Heart left ventricle (tissue), 16 donors: ENCODE results near the gene ALDH1L1. TPM values are rescaled to one million over a fixed set of nuclear protein-coding genes. Genes with fewer than 3 reads are reported as not detected.
A peak's percentile ranks its signal among the peaks of the same experiment; 100 is the strongest.

Experiments
- ATAC-seq, 4 donors: fragments of 200-7000 bp; cut with Tn5 transposase; one replicate each; pipeline ENCODE4 v1.9.1; 2020 to 2022; ENCODE audit warnings: moderate library complexity in 4 of 4, mild to moderate bottlenecking in 3 of 4, moderate number of reproducible peaks in 1 of 4
- DNase-seq, 5 donors: peaks; one replicate each; pipeline ENCODE4 v3.0.0-alpha.2; 2020
- H3K27ac ChIP-seq, 12 donors: fragments of 200-600 bp; sonication (generic) in 4 of 12; one replicate each; pipeline versions ENCODE4 v1.5.0 to v1.8.0; 2016 to 2022; ENCODE audit warnings: mild to moderate bottlenecking in 2 of 12
- H3K27me3 ChIP-seq, 9 donors: fragments of 200-600 bp; sonication (generic) in 2 of 9; one replicate each; pipeline versions ENCODE4 v1.5.1 to v1.8.0; 2016 to 2022; ENCODE audit warnings: mild to moderate bottlenecking in 3 of 9
- H3K36me3 ChIP-seq, 9 donors: fragments of 200-600 bp; sonication (generic) in 2 of 9; one replicate each; pipeline versions ENCODE4 v1.5.0 to v1.8.0; 2018 to 2022; ENCODE audit warnings: mild to moderate bottlenecking in 2 of 9
- H3K4me1 ChIP-seq, 12 donors: fragments of 200-600 bp; sonication (generic) in 4 of 12; one replicate each; pipeline versions ENCODE4 v1.5.0 to v1.8.0; 2016 to 2022; ENCODE audit warnings: mild to moderate bottlenecking in 3 of 12
- H3K4me3 ChIP-seq, 12 donors: fragments of 200-600 bp; sonication (generic) in 4 of 12; one replicate each; pipeline versions ENCODE4 v1.5.0 to v1.8.0; 2017 to 2022; ENCODE audit warnings: mild to moderate bottlenecking in 9 of 12, moderate library complexity in 4 of 12
- H3K9me3 ChIP-seq, 12 donors: fragments of 200-600 bp; sonication (generic) in 4 of 12; one replicate each; pipeline versions ENCODE4 v1.5.0 to v1.8.0; 2016 to 2022; ENCODE audit warnings: mild to moderate bottlenecking in 1 of 12
- POLR2A ChIP-seq, 2 donors: fragments of 450-650 bp; IDR thresholded peaks; one replicate each; pipeline ENCODE4 v1.6.1; 2017; ENCODE audit warnings: antibody characterized with exemption in 2 of 2, mild to moderate bottlenecking in 2 of 2, moderate library complexity in 2 of 2
- WGBS, 4 donors: extraction: QIAGEN DNeasy Blood & Tissue Kit in 2 of 4; methylation state at CpG; one replicate each; pipeline versions ENCODE4 v1.1.5 to v1.1.7; 2013 to 2018; 5-methylcytosine and 5-hydroxymethylcytosine counted together
- intact Hi-C, 10 donors: fragments of 100-400 bp; cut with DNase I; formaldehyde crosslinking; loops; one replicate each; pipeline versions ENCODE4 v1.11.1 to v1.14.2; 2022
- polyA plus RNA-seq, 2 donors: library from polyadenylated mRNA; stranded (reverse); fragments of 200-250 nt; gene quantifications; one replicate each; pipeline ENCODE4 v1.2.3, GENCODE V29; 2013
- total RNA-seq, 9 donors: library from RNA; depleted of rRNA in 2 of 9; stranded (reverse); fragments of >200 nt in 2 of 9; fragmentation: NEBNext Ultra II Directional in 3 of 9; extraction: Animal tissue kit (Norgen Biotek cat#: 25700) in 3 of 9; gene quantifications; one replicate each; pipeline versions ENCODE4 v1.1.0 to v1.2.4, GENCODE V29; 2016 to 2023
- TF ChIP-seq, protein P1 (sequence below), 12 donors: fragments of 200-600 bp; sonication (generic) in 4 of 12; IDR thresholded peaks; one replicate each; pipeline versions ENCODE4 v1.5.0 to v1.8.0; 2018 to 2022; ENCODE audit warnings: antibody characterized with exemption in 12 of 12, mild to moderate bottlenecking in 5 of 12
- donor health status: ischemic (EF 13 %, LVEDD 7.1; RV severe dilation, severe dysfunction).
- donor health status: healthy with polysubstance abuse.
- donor health status: DM: no; HTN: yes; CAD: no.
- donor health status: DM: no; HTN: no; CAD: no.
- donor health status: ischemic (EF 25% LVEDD 6.9; RV normal size, moderate dysfunction).
- donor health status: ischemic (EF 25% LVEDD 5.7; RV mildly dilated, moderate dysfunction).
- donor health status: healthy.
- donor health status: DM: yes; HTN: yes; CAD: no.
- donor health status: ischemic (EF 35%, LVEDD 5.7; RV mildly dilated, moderate dysfunction).
- donor health status: nonischemic (EF 11% LVEDD 7.7; RV severe dilation, severe dysfunction).
- donor health status: DM: yes; HTN: yes; CAD: no.
- donor health status: PGD.
- donor health status: ischemic (EF 29% LVEDD 5.4; RV normal size, mild dysfunction).
- donor health status: nonischemic (EF 23%, LVEDD 6.1; RV moderate dilation, normal function).

Gene ALDH1L1
- total and polyA plus RNA-seq, 11 donors = 13.4 to 74.1 (median 29.0) TPM

- intact Hi-C loops = no loop called here
- Histone ChIP-seq H3K27me3 (no peaks in the 10 kb centered on the region), H3K27ac (no peak overlapping the region), H3K4me3 (no peak overlapping the region), H3K4me1 (no peaks in the 10 kb centered on the region), H3K9me3 (no peaks in the 10 kb centered on the region), H3K36me3 (peaks cover 0 to 8% (median 0%) of the 10 kb centered on the region in 9 donors)
- WGBS, 4 donors = 88 to 94% (median 92%) methylated on average over 8 of the region's 8 CpGs
- ATAC-seq = no peak
- no peak for DNase-seq
- TF ChIP-seq, protein P1, sequence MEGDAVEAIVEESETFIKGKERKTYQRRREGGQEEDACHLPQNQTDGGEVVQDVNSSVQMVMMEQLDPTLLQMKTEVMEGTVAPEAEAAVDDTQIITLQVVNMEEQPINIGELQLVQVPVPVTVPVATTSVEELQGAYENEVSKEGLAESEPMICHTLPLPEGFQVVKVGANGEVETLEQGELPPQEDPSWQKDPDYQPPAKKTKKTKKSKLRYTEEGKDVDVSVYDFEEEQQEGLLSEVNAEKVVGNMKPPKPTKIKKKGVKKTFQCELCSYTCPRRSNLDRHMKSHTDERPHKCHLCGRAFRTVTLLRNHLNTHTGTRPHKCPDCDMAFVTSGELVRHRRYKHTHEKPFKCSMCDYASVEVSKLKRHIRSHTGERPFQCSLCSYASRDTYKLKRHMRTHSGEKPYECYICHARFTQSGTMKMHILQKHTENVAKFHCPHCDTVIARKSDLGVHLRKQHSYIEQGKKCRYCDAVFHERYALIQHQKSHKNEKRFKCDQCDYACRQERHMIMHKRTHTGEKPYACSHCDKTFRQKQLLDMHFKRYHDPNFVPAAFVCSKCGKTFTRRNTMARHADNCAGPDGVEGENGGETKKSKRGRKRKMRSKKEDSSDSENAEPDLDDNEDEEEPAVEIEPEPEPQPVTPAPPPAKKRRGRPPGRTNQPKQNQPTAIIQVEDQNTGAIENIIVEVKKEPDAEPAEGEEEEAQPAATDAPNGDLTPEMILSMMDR (IDR thresholded peaks at IDR 0.05) = no peak
Measured at GRCh38 chr3:126119976-126120375, 60.4 kb downstream of the ALDH1L1 start.

DNA sequence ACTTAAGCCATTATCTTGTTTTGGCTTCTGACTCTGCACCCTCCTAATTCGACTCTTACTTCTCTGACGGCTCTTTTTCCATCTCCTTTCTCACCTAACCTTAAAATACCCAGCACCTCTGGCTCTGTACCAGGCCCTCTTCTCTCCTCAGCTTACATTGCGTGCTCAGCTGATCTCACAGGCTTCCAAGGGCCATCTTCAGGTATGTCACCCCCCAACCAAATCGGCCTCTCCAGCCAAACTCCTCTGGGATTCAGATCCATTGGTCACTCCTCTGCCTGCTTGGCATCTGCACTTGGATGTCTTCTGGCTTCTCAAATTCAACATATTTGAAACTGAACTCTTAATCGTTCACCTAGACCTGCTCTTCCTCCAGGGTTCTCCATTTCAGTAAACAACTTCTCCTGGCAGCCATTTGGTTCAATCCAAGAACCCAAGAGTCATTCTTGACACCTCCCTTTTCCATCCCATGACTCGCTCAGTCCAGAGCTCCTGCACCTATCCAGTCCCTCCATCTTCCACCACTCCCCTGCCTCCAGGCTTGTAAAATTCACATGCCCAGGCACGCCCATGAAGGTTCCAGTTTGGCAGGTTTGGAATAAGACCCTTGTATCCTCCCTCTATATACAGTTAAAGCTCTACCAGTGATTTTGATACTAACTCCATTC, 61.2 kb downstream of the ALDH1L1 start:
- intact Hi-C loops = no loop called here
- DNase-seq (no peak), ATAC-seq (no peak)
- Histone ChIP-seq H3K27me3 (no peaks in the 10 kb centered on the region), H3K9me3 (no peaks in the 10 kb centered on the region), H3K36me3 (peaks cover 0 to 8% (median 0%) of the 10 kb centered on the region in 9 donors), H3K4me3 (no peak overlapping the region), H3K27ac (no peak overlapping the region), H3K4me1 (no peaks in the 10 kb centered on the region)
- TF ChIP-seq, protein P1 (IDR thresholded peaks at IDR 0.05) = no peak
- TF ChIP-seq POLR2A (IDR thresholded peaks at IDR 0.05) = no peak
- 82 to 86% (median 85%) methylated on average over 7 of the region's 7 CpGs for WGBS, 4 donors

DNA sequence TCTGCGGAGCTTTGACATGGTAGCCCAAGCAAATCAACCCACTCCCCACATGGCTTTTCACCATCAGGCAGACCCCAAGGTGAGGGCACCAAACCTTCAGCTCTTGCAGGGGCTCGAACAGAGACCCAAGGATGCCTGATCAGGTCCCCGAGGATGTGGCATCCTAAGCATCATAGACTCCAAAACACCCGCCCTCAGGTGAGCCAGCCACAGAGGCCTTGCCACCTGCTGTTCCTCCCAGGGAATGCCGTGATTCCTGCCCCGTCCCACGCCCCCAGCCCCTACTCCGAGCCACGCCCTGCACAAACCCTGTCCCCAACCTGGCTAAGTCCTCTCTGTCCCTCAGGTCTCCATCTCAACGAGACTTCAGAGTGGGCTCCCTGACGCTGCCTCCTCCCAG, 61.8 kb downstream of the ALDH1L1 start:
- intact Hi-C loops = no loop called here
- TF ChIP-seq, protein P1 (IDR thresholded peaks at IDR 0.05) = no peak
- TF ChIP-seq POLR2A (IDR thresholded peaks at IDR 0.05) = no peak
- Histone ChIP-seq H3K27ac (no peak overlapping the region), H3K27me3 (no peaks in the 10 kb centered on the region), H3K9me3 (no peaks in the 10 kb centered on the region), H3K4me3 (no peak overlapping the region), H3K36me3 (peaks cover 0 to 8% (median 0%) of the 10 kb centered on the region in 9 donors), H3K4me1 (no peaks in the 10 kb centered on the region)
- ATAC-seq = no peak
- DNase-seq = peak in 1 of 5 donors; percentile 43
- WGBS, 4 donors = 79 to 91% (median 87%) methylated on average over 9 to 11 of the region's 11 CpGs

DNA sequence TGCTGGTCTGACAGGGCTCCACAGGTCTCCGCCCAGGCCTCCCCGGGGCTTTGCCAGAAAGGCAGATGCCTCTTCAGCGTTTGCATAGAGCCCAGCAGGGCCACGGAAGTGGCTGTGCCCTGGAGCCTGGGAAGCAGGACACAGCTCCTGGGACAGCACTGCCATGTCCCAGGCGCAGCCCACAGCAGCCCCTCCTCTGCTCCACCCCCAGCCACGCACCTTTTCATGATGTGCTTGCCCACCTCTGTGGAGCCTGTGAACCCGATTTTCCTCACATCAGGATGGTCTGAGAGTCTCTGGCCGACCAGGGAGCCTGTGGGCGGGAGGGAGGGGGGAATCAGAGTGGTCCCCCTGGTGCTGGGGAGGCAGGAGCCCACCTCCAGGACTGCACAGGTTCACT, 62.6 kb downstream of the ALDH1L1 start:
- no peaks in the 10 kb centered on the region for H3K4me1 ChIP-seq
- H3K27me3 ChIP-seq = no peaks in the 10 kb centered on the region
- intact Hi-C loops = no loop called here
- WGBS, 4 donors = 73 to 81% (median 76%) methylated on average over 3 to 9 of the region's 9 CpGs
- ATAC-seq (no peak), DNase-seq (peak in 2 of 5 donors; percentile 4 to 49)
- H3K9me3 ChIP-seq = no peaks in the 10 kb centered on the region
- no peak overlapping the region for H3K27ac ChIP-seq
- no peak overlapping the region for H3K4me3 ChIP-seq
- TF ChIP-seq POLR2A (IDR thresholded peaks at IDR 0.05) = no peak
- TF ChIP-seq, protein P1 (IDR thresholded peaks at IDR 0.05) = no peak
- H3K36me3 ChIP-seq = peaks cover 0 to 8% (median 0%) of the 10 kb centered on the region in 9 donors
